LoVo (cell line): ENCODE data around the gene AGTRAP.

Source experiments
- DNase-seq: peaks from one replicate; pipeline ENCODE4 v3.0.0-alpha.2; 2016; ENCODE audit warnings: low spot score

Gene AGTRAP

GRCh38 chr1:11706292-11706691 lies 29.6 kb upstream of the AGTRAP start:
- no peak for DNase-seq

- DNase-seq = peak; percentile 60
Observed at GRCh38 chr1:11707621-11708276, 28.2 kb upstream of the AGTRAP start.

GRCh38 chr1:11708554-11709350 lies 27.2 kb upstream of the AGTRAP start:
- no peak for DNase-seq

- DNase-seq = no peak
Observed at GRCh38 chr1:11711490-11711889, 24.4 kb upstream of the AGTRAP start.

GRCh38 chr1:11712285-11712684 lies 23.7 kb upstream of the AGTRAP start:
- DNase-seq = no peak

- DNase-seq = no peak
Observed at GRCh38 chr1:11713095-11713494, 22.8 kb upstream of the AGTRAP start.

- DNase-seq = no peak
Observed at GRCh38 chr1:11714831-11715575, 20.9 kb upstream of the AGTRAP start.

- peak; percentile 50 for DNase-seq
Observed at GRCh38 chr1:11719313-11720032, 16.5 kb upstream of the AGTRAP start.

- no peak for DNase-seq
Observed at GRCh38 chr1:11720033-11720376, 15.9 kb upstream of the AGTRAP start.

GRCh38 chr1:11720525-11720924 lies 15.4 kb upstream of the AGTRAP start:
- no peak for DNase-seq

- peak; percentile 20 for DNase-seq
Observed at GRCh38 chr1:11721311-11721710, 14.6 kb upstream of the AGTRAP start.

GRCh38 chr1:11722538-11722937 lies 13.4 kb upstream of the AGTRAP start:
- no peak for DNase-seq

GRCh38 chr1:11725616-11726015 lies 10.3 kb upstream of the AGTRAP start:
- DNase-seq = no peak

GRCh38 chr1:11727119-11727518 lies 8.8 kb upstream of the AGTRAP start:
- DNase-seq = no peak

GRCh38 chr1:11728126-11728806 lies 7.7 kb upstream of the AGTRAP start:
- no peak for DNase-seq

GRCh38 chr1:11729155-11729497 lies 6.8 kb upstream of the AGTRAP start:
- DNase-seq = no peak

- DNase-seq = no peak
Observed at GRCh38 chr1:11729498-11730428, 6.2 kb upstream of the AGTRAP start.

GRCh38 chr1:11730429-11730891 lies 5.5 kb upstream of the AGTRAP start:
- DNase-seq = no peak

- peak; percentile 17 for DNase-seq
Observed at GRCh38 chr1:11731691-11732283, 4.1 kb upstream of the AGTRAP start.

- no peak for DNase-seq
Observed at GRCh38 chr1:11733306-11733705, 2.6 kb upstream of the AGTRAP start.
